Measurements from ENCODE around the gene SERPINA9.

DNA sequence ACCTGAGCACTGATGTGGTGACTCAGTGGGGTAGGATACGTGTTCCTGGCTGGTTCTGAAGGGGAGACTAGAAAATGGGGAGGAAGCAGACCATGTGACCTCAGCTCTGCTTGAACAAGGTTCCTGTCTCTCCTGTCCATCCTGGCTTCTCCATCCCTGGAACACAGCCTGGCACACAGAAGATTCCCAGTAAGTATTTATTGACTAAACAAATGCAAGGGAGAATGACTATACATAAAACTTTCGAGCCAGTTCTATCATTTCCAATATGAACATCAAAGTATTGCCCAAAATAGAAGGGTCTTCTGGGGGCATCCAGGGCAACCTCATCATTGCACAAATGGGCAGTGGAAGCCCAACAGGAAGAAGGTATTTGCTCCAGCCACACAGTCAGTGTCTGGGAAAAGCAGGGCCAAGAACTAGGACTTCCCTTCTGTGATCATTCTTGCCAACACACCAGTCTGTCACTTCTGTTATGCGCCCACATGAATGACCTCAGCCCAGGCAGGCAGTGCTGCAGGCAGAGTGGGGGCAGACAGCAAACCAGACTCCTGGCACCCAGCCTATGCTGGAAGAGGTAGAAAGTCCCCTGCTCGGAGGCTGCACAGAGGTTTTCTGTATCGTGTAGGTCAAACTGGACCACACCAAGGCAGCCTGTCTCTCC lies 5.6 kb upstream of the SERPINA9 start:
- TF ChIP-seq CTCF (IDR thresholded peaks at IDR 0.05; ENCODE audit: low read depth, low read length) (no peak), MAX (IDR thresholded peaks at IDR 0.05; ENCODE audit: low read depth, low read length) (no peak)
